Dermis lymphatic vessel endothelial cell (primary cell): ENCODE data around the gene C3orf38. TPM values are rescaled to one million over a fixed set of nuclear protein-coding genes. Genes with fewer than 3 reads are reported as not detected.

Source experiments
- total RNA-seq: library from RNA; depleted of rRNA; stranded (reverse); fragments of >200 nt; gene quantifications from 2 replicates; pipeline ENCODE4 v1.2.1, GENCODE V29; 2014

The C3orf38 gene
- total RNA-seq, result 18.1 and 20.5 TPM in 2 replicates

DNA sequence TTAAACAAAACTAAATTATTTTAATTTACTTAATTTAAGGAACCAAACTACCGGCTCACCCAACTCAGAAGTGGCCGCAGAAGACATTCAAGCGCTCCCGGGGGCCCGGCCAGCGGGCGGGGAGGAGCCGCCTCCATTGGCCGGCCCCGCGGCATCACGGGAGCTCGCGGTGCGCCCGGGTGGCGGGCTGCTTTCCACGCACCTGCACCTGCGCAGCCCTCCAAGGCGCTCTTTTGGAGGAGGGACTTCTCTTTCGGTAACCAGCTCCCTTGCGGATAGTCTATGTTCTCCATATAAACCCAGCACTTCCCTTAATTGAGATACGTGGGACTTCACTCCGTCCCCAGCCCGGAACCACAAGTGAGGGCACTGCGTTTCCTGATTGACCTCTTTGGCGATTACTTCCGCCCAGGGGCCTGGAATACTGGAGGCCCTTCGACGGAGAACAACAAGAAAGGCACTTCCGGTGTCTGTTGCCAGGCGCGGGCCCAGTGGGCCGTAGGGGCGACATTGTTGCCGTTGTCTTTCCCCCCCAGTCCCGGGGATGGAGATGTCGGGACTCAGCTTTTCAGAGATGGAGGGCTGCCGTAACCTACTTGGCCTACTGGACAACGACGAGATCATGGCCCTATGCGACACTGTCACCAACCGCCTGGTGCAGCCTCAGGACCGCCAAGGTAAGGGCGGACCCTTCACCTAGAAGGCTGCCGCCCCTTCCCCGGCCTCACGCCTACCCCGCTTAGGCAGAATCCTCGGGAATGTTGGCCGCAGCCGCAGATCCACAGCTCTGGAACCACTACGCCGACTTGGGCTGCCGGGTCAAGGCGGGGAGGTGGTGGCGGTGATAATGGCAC, at the start of gene C3orf38:
C3orf38 (plus strand) TSS at position 451 of the 854 bp plus-strand sequence; CDS start at position 545, 94 bp downstream.

Other genes with a start within 250 kb of the C3orf38 start
- 48.3 and 61.5 TPM in 2 replicates for gene CGGBP1, start 91.0 kb upstream of the C3orf38 start, total RNA-seq
- 13.4 and 15.6 TPM in 2 replicates for gene ZNF654, start 90.7 kb upstream of the C3orf38 start, total RNA-seq